ENCODE data around the gene UNC50. TPM values are rescaled to one million over a fixed set of nuclear protein-coding genes. Genes with fewer than 3 reads are reported as not detected.
A peak's percentile ranks its signal among the peaks of the same experiment; 100 is the strongest.

UNC50 gene
- total and polyA plus RNA-seq, 12 donors: 21.3 to 58.4 (median 25.6) TPM

DNA sequence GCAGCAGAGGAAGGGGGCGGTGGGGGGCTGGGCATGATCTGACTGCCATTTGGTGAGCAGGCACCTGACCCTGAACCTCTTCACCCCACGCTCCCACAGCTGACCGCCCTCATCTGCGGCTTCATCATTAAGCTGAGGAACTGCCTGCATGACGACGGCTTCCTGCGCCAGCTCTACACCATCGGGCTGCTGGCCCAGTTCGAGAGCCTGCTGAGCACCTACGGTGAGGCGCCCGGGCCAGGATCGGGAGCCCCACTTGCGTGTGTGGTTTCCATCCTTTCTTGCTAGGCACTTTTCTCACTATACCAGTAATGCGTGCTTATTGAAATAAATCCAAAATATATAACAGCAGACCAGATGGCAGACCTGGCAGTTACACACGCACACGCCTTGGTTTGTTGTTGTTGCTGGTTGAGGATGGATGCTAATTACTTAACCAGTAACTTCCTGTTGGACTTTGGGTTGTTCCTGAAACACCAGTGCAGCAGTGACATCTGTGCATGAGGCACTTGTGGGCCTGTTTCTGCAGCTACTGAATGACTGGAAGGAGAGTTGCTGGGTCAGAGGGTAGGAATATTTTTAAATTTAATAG, 43.8 kb upstream of the UNC50 start:
- no peak for DNase-seq
- 64 to 75% methylated on average over 17 of the region's 17 CpGs for WGBS, 2 donors
- Histone ChIP-seq H3K4me3 (no peak overlapping the region), H3K27ac (peak overlapping the region in 8 of 10 donors; percentile 0 to 89 (median 48)), H3K9me3 (no peaks in the 10 kb centered on the region), H3K4me1 (peaks cover 16 to 72% (median 60%) of the 10 kb centered on the region in 9 donors), H3K36me3 (peaks cover 0 to 97% (median 29%) of the 10 kb centered on the region in 9 donors), H3K27me3 (no peaks in the 10 kb centered on the region)
- intact Hi-C loops (cut with DNase I): loop anchor here in 3 of 10 donors (5.0 to 10.0 kb wide), 5 partner anchors 43 to 150 kb away; partner anchors contain the start of genes INPP4A (in 2 of the 3), COA5 (in 1 of the 3) and UNC50 (in 1 of the 3)
- TF ChIP-seq, protein P1, sequence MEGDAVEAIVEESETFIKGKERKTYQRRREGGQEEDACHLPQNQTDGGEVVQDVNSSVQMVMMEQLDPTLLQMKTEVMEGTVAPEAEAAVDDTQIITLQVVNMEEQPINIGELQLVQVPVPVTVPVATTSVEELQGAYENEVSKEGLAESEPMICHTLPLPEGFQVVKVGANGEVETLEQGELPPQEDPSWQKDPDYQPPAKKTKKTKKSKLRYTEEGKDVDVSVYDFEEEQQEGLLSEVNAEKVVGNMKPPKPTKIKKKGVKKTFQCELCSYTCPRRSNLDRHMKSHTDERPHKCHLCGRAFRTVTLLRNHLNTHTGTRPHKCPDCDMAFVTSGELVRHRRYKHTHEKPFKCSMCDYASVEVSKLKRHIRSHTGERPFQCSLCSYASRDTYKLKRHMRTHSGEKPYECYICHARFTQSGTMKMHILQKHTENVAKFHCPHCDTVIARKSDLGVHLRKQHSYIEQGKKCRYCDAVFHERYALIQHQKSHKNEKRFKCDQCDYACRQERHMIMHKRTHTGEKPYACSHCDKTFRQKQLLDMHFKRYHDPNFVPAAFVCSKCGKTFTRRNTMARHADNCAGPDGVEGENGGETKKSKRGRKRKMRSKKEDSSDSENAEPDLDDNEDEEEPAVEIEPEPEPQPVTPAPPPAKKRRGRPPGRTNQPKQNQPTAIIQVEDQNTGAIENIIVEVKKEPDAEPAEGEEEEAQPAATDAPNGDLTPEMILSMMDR (IDR thresholded peaks at IDR 0.05): no peak
- ATAC-seq: peak in 2 of 8 donors; percentile 22 to 54

GRCh38 chr2:98565286-98565860, 43.0 kb upstream of the UNC50 start:
- Histone ChIP-seq H3K27ac (peak overlapping the region in 5 of 10 donors; percentile 61 to 89 (median 63)), H3K4me1 (peaks cover 16 to 67% (median 57%) of the 10 kb centered on the region in 9 donors), H3K4me3 (no peak overlapping the region), H3K9me3 (no peaks in the 10 kb centered on the region), H3K36me3 (peaks cover 0 to 98% (median 29%) of the 10 kb centered on the region in 9 donors), H3K27me3 (no peaks in the 10 kb centered on the region)
- TF ChIP-seq, protein P1 (IDR thresholded peaks at IDR 0.05): no peak
- ATAC-seq: no peak
- no peak for DNase-seq
- intact Hi-C loops (cut with DNase I): loop anchor here in 2 of 10 donors (5.0 to 10.0 kb wide), 3 partner anchors 42 to 151 kb away; partner anchors contain the start of genes COA5 (in 1 of the 2), INPP4A (in 1 of the 2) and UNC50 (in 1 of the 2)
- 75 to 76% methylated on average over 9 of the region's 9 CpGs for WGBS, 2 donors

GRCh38 chr2:98565941-98566340, 42.4 kb upstream of the UNC50 start:
- Histone ChIP-seq H3K27me3 (no peaks in the 10 kb centered on the region), H3K36me3 (peaks cover 0 to 98% (median 29%) of the 10 kb centered on the region in 9 donors), H3K9me3 (no peaks in the 10 kb centered on the region), H3K4me3 (no peak overlapping the region), H3K4me1 (peaks cover 13 to 61% (median 53%) of the 10 kb centered on the region in 9 donors), H3K27ac (peak overlapping the region in 4 of 10 donors; percentile 61 to 89 (median 62))
- intact Hi-C loops (cut with DNase I): loop anchor here in 2 of 10 donors (5.0 to 10.0 kb wide), 3 partner anchors 41 to 151 kb away; partner anchors contain the start of genes COA5 (in 1 of the 2), INPP4A (in 1 of the 2) and UNC50 (in 1 of the 2)
- TF ChIP-seq, protein P1 (IDR thresholded peaks at IDR 0.05): no peak
- ATAC-seq (no peak), DNase-seq (no peak)
- WGBS, 2 donors: 95 to 96% methylated on average over 19 of the region's 19 CpGs

- no peak overlapping the region for H3K27ac ChIP-seq
- H3K27me3 ChIP-seq: no peaks in the 10 kb centered on the region
- DNase-seq: no peak
- TF ChIP-seq, protein P1 (IDR thresholded peaks at IDR 0.05): no peak
- ATAC-seq: no peak
- WGBS, 2 donors: 95 to 96% methylated on average over 11 of the region's 11 CpGs
- H3K9me3 ChIP-seq: no peaks in the 10 kb centered on the region
- peaks cover 0 to 100% (median 38%) of the 10 kb centered on the region in 9 donors for H3K36me3 ChIP-seq
- H3K4me1 ChIP-seq: peaks cover 0 to 37% (median 29%) of the 10 kb centered on the region in 9 donors
- intact Hi-C loops (cut with DNase I): loop anchor here in 2 of 10 donors (5.0 to 10.0 kb wide), 3 partner anchors 39 to 154 kb away; partner anchors contain the start of genes COA5 (in 1 of the 2), INPP4A (in 1 of the 2) and UNC50 (in 1 of the 2)
- H3K4me3 ChIP-seq: no peak overlapping the region
These were observed 40.0 kb upstream of the UNC50 start for GRCh38 chr2:98568161-98568956.
